HEK293 (cell line): Measurements from ENCODE around the gene TLR10.

Source experiments
- ZNF394 ChIP-seq: fragments of 450-650 bp; formaldehyde crosslinking; IDR thresholded peaks from 2 replicates; pipeline ENCODE4 v1.5.1; 2016; ENCODE audit warnings: missing biosample characterization, missing genetic modification characterization, mild to moderate bottlenecking, moderate library complexity, borderline replicate concordance
- TF ChIP-seq, protein P1 (sequence below): fragments of 450-650 bp; formaldehyde crosslinking; IDR thresholded peaks from 2 replicates; pipeline ENCODE4 v1.5.1; 2016; ENCODE audit warnings: missing biosample characterization, missing genetic modification characterization, borderline replicate concordance

TLR10 gene

DNA sequence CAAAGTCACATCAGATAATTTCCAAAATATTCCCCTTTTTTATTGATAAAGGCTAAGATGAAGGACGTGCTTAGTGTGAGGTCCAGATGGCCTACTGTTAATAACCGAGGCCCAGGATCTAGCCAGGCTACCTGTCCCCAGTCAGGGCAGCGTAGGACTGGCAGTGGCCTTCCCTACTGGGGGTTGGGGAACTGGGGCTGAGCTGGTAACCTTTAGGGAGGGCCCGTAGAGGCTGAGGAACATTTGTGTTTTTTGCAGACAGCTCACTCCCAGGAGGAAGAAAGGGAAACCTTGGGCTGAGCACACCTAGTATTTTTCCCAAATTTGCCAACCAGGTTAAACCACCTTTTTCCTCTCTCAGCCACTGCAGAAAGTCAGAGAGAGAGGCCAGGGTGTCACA is 59.7 kb downstream of the TLR10 start (continued):
- TF ChIP-seq, protein P1, sequence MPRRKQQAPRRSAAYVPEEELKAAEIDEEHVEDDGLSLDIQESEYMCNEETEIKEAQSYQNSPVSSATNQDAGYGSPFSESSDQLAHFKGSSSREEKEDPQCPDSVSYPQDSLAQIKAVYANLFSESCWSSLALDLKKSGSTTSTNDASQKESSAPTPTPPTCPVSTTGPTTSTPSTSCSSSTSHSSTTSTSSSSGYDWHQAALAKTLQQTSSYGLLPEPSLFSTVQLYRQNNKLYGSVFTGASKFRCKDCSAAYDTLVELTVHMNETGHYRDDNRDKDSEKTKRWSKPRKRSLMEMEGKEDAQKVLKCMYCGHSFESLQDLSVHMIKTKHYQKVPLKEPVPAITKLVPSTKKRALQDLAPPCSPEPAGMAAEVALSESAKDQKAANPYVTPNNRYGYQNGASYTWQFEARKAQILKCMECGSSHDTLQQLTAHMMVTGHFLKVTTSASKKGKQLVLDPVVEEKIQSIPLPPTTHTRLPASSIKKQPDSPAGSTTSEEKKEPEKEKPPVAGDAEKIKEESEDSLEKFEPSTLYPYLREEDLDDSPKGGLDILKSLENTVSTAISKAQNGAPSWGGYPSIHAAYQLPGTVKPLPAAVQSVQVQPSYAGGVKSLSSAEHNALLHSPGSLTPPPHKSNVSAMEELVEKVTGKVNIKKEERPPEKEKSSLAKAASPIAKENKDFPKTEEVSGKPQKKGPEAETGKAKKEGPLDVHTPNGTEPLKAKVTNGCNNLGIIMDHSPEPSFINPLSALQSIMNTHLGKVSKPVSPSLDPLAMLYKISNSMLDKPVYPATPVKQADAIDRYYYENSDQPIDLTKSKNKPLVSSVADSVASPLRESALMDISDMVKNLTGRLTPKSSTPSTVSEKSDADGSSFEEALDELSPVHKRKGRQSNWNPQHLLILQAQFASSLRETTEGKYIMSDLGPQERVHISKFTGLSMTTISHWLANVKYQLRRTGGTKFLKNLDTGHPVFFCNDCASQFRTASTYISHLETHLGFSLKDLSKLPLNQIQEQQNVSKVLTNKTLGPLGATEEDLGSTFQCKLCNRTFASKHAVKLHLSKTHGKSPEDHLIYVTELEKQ (tag by site-specific recombination): no peak
- TF ChIP-seq ZNF394: no peak
- TF ChIP-seq, all 188 proteins: peak for 0
